ENCODE data around the gene KRT83. TPM values are rescaled to one million over a fixed set of nuclear protein-coding genes. Genes with fewer than 3 reads are reported as not detected.

Gene KRT83
- polyA plus RNA-seq, 1 donor (not counting 4 experiments of a cell fraction or from before 2014, with no cell fraction given): not detected

DNA sequence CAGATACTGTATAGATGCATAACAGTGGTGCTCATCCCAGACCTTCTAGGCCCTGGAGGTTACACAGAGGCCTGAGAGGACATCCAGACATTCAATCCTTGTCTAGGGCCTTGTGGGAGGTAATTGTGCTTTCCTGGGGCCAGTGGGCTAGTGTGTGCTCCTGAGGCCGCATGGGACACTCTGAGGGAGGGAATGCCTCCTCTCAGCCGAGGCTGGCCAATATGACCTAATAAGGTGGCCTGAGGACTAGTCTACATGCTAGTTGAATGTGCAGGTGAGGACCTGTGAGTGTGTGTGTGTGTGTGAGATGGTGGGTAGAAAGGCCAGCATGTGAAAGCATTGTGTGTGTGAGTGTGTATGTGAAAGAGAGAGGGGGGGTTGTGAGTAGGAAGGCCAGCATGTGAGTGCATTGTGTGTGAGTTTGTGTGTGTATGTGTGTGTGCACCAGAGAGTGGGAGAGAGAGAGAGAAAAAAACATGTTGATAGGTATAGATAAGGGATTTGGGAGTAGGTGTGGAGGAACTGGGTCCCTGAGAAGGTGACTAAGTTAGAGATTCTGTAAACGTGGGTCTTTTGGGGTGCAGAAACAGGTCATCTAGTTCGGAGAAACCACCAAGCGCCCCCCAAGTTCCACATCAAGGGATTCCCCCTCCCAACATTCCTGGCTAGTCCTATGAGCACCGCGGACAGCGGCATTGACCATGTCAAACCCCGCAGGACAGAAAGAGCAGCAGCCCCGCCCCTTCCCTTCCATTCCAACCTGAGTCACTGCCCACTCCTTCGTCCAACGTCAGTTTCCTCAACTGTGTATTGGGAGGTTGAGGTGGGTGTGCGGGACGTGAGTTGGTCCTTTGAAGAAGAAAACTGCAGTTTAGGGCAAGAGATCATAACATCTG lies 20.2 kb downstream of the KRT83 start:
- no peak overlapping the region for H2AFZ ChIP-seq (ENCODE audit: control insufficient read depth, low read length)
- H3K79me2 ChIP-seq (ENCODE audit: control insufficient read depth, insufficient read depth, low read length): no peaks in the 10 kb centered on the region
- FAIRE-seq (no peak), DNase-seq (ENCODE audit: low read depth, low spot score) (no peak)
- peaks cover 6% of the 10 kb centered on the region for H3K27me3 ChIP-seq (ENCODE audit: control insufficient read depth, extremely low read depth, insufficient read depth, low read length)
- no peaks in the 10 kb centered on the region for H4K20me1 ChIP-seq (ENCODE audit: control insufficient read depth, extremely low read depth, insufficient read depth, low read length)
- TF ChIP-seq CTCF (optimal IDR thresholded peaks at IDR 0.05 in 1 of 3, IDR thresholded peaks at IDR 0.05 in 1 of 3, conservative IDR thresholded peaks at IDR 0.05 in 1 of 3; ENCODE audit: extremely low read depth in 1 of 3, insufficient read depth in 2 of 3, low read length in 3 of 3) (no peak), EZH2 (IDR thresholded peaks at IDR 0.05; ENCODE audit: low read length) (no peak)
- dilution Hi-C loops (cut with MboI; ENCODE audit: extremely low pct_ligation_motif_present, low sequenced_read_pairs): no loop called here
- no peak overlapping the region for H3K4me2 ChIP-seq (ENCODE audit: control insufficient read depth, extremely low read depth, insufficient read depth, low read depth, low read length)
- no peaks in the 10 kb centered on the region for H3K9me3 ChIP-seq (ENCODE audit: control insufficient read depth, low read depth, low read length)
- no peak overlapping the region for H3K4me3 ChIP-seq (ENCODE audit: control insufficient read depth in 2 of 3, extremely low read depth in 1 of 3, insufficient read depth in 2 of 3, low read depth in 1 of 3, low read length in 3 of 3)
- no peaks in the 10 kb centered on the region for H3K9me1 ChIP-seq (ENCODE audit: control insufficient read depth, extremely low read depth, insufficient read depth, low read length)
- H3K9ac ChIP-seq (ENCODE audit: control insufficient read depth, extremely low read depth, insufficient read depth, low read length): no peak overlapping the region
- no peaks in the 10 kb centered on the region for H3K4me1 ChIP-seq (ENCODE audit: control insufficient read depth, extremely low read depth, insufficient read depth, low read length)
- no peaks in the 10 kb centered on the region for H3K36me3 ChIP-seq (ENCODE audit: control insufficient read depth in 2 of 2, extremely low read depth in 1 of 2, insufficient read depth in 2 of 2, low read length in 2 of 2)
- H3K27ac ChIP-seq (ENCODE audit: control insufficient read depth, insufficient read depth, low read length): no peak overlapping the region

DNA sequence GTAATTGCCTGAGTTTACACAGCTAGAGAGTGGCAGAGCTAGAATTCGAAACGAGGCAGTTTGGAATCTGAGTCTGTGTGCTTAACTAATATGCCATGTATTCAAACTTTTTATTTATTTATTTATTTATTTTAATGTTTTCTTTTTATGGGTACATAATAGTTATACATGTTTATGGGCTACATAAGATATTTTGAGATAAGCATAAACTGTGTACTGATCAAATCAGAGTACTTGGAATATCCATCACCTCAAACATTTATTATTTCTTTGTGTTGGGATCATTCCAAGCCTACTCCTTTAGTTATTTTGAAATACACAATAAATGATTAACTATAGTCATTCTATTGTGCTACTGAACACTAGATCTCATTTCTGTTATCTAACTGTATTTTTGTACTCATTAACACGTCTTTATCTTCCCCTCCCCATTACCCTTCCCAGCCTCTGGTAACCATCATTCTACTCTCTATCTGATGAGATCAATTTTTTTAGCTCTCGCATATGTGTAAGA lies 22.5 kb downstream of the KRT83 start:
- Histone ChIP-seq H2AFZ (ENCODE audit: control insufficient read depth, low read length) (no peak overlapping the region), H3K36me3 (ENCODE audit: control insufficient read depth in 2 of 2, extremely low read depth in 1 of 2, insufficient read depth in 2 of 2, low read length in 2 of 2) (no peaks in the 10 kb centered on the region), H3K4me1 (ENCODE audit: control insufficient read depth, extremely low read depth, insufficient read depth, low read length) (no peaks in the 10 kb centered on the region), H4K20me1 (ENCODE audit: control insufficient read depth, extremely low read depth, insufficient read depth, low read length) (no peaks in the 10 kb centered on the region), H3K9me3 (ENCODE audit: control insufficient read depth, low read depth, low read length) (no peaks in the 10 kb centered on the region), H3K4me3 (ENCODE audit: control insufficient read depth in 2 of 3, extremely low read depth in 1 of 3, insufficient read depth in 2 of 3, low read depth in 1 of 3, low read length in 3 of 3) (no peak overlapping the region), H3K9ac (ENCODE audit: control insufficient read depth, extremely low read depth, insufficient read depth, low read length) (no peak overlapping the region), H3K79me2 (ENCODE audit: control insufficient read depth, insufficient read depth, low read length) (no peaks in the 10 kb centered on the region), H3K27me3 (ENCODE audit: control insufficient read depth, extremely low read depth, insufficient read depth, low read length) (peaks cover 6% of the 10 kb centered on the region), H3K9me1 (ENCODE audit: control insufficient read depth, extremely low read depth, insufficient read depth, low read length) (no peaks in the 10 kb centered on the region), H3K4me2 (ENCODE audit: control insufficient read depth, extremely low read depth, insufficient read depth, low read depth, low read length) (no peak overlapping the region), H3K27ac (ENCODE audit: control insufficient read depth, insufficient read depth, low read length) (no peak overlapping the region)
- DNase-seq (ENCODE audit: low read depth, low spot score): no peak
- dilution Hi-C loops (cut with MboI; ENCODE audit: extremely low pct_ligation_motif_present, low sequenced_read_pairs): no loop called here
- no peak for FAIRE-seq
- TF ChIP-seq EZH2 (IDR thresholded peaks at IDR 0.05; ENCODE audit: low read length) (no peak), CTCF (optimal IDR thresholded peaks at IDR 0.05 in 1 of 3, IDR thresholded peaks at IDR 0.05 in 1 of 3, conservative IDR thresholded peaks at IDR 0.05 in 1 of 3; ENCODE audit: extremely low read depth in 1 of 3, insufficient read depth in 2 of 3, low read length in 3 of 3) (no peak)
